Measurements from ENCODE around the gene CLCF1.

DNA sequence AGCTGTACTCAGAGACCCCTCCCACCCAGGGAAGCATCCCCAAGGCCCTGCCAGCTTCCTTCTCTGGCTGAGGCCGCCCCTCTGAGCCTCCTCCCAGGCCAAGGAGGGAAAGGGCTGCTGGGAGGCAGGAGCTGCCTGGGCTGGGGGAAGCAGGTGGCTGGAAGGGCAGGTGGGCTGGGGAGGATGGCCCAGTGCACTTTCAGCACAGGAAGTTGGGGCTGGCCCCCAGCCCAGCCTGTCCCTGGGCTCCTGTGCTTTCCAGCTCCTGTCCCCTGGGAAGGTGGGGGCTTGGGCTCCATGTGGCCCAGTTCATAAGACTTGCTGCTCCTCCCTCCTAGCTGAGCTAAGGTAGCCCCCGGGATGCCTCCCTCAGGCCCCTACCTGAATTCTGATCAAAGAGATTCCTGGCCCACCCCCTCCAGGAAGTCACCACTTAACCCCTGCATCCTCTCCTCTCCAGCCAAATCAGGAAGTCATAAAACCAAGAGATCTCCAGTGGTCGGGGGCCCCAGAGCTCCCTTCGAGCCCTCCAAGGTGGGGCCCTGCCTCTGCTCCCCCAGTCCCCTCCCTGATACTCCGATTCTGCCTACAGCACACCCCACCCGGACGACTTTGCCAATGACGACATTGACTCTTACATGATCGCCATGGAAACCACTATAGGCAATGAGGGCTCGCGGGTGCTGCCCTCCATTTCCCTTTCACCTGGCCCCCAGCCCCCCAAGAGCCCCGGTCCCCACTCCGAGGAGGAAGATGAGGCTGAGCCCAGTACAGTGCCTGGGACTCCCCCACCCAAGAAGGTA is 23.4 kb upstream of the CLCF1 start:
- TF ChIP-seq, protein P1, sequence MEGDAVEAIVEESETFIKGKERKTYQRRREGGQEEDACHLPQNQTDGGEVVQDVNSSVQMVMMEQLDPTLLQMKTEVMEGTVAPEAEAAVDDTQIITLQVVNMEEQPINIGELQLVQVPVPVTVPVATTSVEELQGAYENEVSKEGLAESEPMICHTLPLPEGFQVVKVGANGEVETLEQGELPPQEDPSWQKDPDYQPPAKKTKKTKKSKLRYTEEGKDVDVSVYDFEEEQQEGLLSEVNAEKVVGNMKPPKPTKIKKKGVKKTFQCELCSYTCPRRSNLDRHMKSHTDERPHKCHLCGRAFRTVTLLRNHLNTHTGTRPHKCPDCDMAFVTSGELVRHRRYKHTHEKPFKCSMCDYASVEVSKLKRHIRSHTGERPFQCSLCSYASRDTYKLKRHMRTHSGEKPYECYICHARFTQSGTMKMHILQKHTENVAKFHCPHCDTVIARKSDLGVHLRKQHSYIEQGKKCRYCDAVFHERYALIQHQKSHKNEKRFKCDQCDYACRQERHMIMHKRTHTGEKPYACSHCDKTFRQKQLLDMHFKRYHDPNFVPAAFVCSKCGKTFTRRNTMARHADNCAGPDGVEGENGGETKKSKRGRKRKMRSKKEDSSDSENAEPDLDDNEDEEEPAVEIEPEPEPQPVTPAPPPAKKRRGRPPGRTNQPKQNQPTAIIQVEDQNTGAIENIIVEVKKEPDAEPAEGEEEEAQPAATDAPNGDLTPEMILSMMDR (IDR thresholded peaks at IDR 0.05) = no peak
- TF ChIP-seq POLR2A (IDR thresholded peaks at IDR 0.05) = no peak

All from lower leg skin (tissue), 3 donors.